ENCODE data around the gene NDST1.
"Not testable (repeated sequence)": the region's sequence is repeated elsewhere in the genome, so short reads cannot be mapped to it uniquely, and the experiment has no call there.

The NDST1 gene

GRCh38 chr5:150516011-150516410 is 8.1 kb downstream of the NDST1 start:
- no peak for DNase-seq (ENCODE audit: low spot score)
- TF ChIP-seq CTCF (IDR thresholded peaks at IDR 0.05; ENCODE audit: borderline replicate concordance, control extremely low read depth, extremely low read depth, insufficient read depth, missing control alignments), result no peak
- in situ Hi-C loops (cut with MboI; ENCODE audit: low sequenced_read_pairs, unreplicated experiment), result no loop called here

- DNase-seq (ENCODE audit: low spot score), result no peak
- no peak for TF ChIP-seq CTCF (IDR thresholded peaks at IDR 0.05; ENCODE audit: borderline replicate concordance, control extremely low read depth, extremely low read depth, insufficient read depth, missing control alignments)
- in situ Hi-C loops (cut with MboI; ENCODE audit: low sequenced_read_pairs, unreplicated experiment), result no loop called here
Measured at GRCh38 chr5:150517272-150518152, 9.6 kb downstream of the NDST1 start.

GRCh38 chr5:150518712-150519559 is 11.0 kb downstream of the NDST1 start:
- in situ Hi-C loops (cut with MboI; ENCODE audit: low sequenced_read_pairs, unreplicated experiment); DNase-seq (ENCODE audit: low spot score): not testable (repeated sequence)

- TF ChIP-seq CTCF (IDR thresholded peaks at IDR 0.05; ENCODE audit: borderline replicate concordance, control extremely low read depth, extremely low read depth, insufficient read depth, missing control alignments), result no peak
- no peak for DNase-seq (ENCODE audit: low spot score)
- in situ Hi-C loops (cut with MboI; ENCODE audit: low sequenced_read_pairs, unreplicated experiment), result no loop called here
Measured at GRCh38 chr5:150519560-150519945, 11.6 kb downstream of the NDST1 start.

GRCh38 chr5:150519978-150520377 is 12.0 kb downstream of the NDST1 start:
- no peak for DNase-seq (ENCODE audit: low spot score)
- no peak for TF ChIP-seq CTCF (IDR thresholded peaks at IDR 0.05; ENCODE audit: borderline replicate concordance, control extremely low read depth, extremely low read depth, insufficient read depth, missing control alignments)
- in situ Hi-C loops (cut with MboI; ENCODE audit: low sequenced_read_pairs, unreplicated experiment), result no loop called here

GRCh38 chr5:150520747-150521521 is 13.0 kb downstream of the NDST1 start:
- in situ Hi-C loops (cut with MboI; ENCODE audit: low sequenced_read_pairs, unreplicated experiment), result no loop called here
- TF ChIP-seq CTCF (IDR thresholded peaks at IDR 0.05; ENCODE audit: borderline replicate concordance, control extremely low read depth, extremely low read depth, insufficient read depth, missing control alignments), result no peak

More at GRCh38 chr5:150520747-150521521, 13.0 kb downstream of the NDST1 start:
- no peak for DNase-seq (ENCODE audit: low spot score)

All from GM13976 (cell line).